HEK293T (cell line): ENCODE results near the gene CAPS.

Experiments used
- BHLHE40 ChIP-seq: fragments of 450-650 bp; IDR thresholded peaks from 2 replicates; pipeline ENCODE4 v1.6.1; 2016; ENCODE audit warnings: mild to moderate bottlenecking, moderate library complexity, borderline replicate concordance
- CTBP1 ChIP-seq: fragments of 450-650 bp; IDR thresholded peaks from 2 replicates; pipeline ENCODE4 v1.6.1; 2016; ENCODE audit warnings: borderline replicate concordance
- ELF4 ChIP-seq: fragments of 450-650 bp; IDR thresholded peaks from 2 replicates; pipeline ENCODE4 v1.6.1; 2017; ENCODE audit warnings: antibody characterized with exemption
- FOXK2 ChIP-seq: fragments of 450-650 bp; IDR thresholded peaks from 2 replicates; pipeline ENCODE4 v1.6.1; 2016; ENCODE audit warnings: mild to moderate bottlenecking
- FOXM1 ChIP-seq: fragments of 450-650 bp; IDR thresholded peaks from 2 replicates; pipeline ENCODE4 v1.6.1; 2017; ENCODE audit warnings: mild to moderate bottlenecking, borderline replicate concordance
- HDGF ChIP-seq: fragments of 450-650 bp; IDR thresholded peaks from 2 replicates; pipeline ENCODE4 v1.6.1; 2017; ENCODE audit warnings: antibody characterized with exemption, borderline replicate concordance
- LEF1 ChIP-seq: fragments of 450-650 bp; IDR thresholded peaks from 2 replicates; pipeline ENCODE4 v1.6.1; 2017; ENCODE audit warnings: mild to moderate bottlenecking, borderline replicate concordance
- NFRKB ChIP-seq: fragments of 450-650 bp; IDR thresholded peaks from 2 replicates; pipeline ENCODE4 v1.6.1; 2016; ENCODE audit warnings: mild to moderate bottlenecking, moderate library complexity
- SP1 ChIP-seq: fragments of 450-650 bp; IDR thresholded peaks from 2 replicates; pipeline ENCODE4 v1.6.1; 2017
- SUZ12 ChIP-seq: fragments of 450-650 bp; IDR thresholded peaks from 2 replicates; pipeline ENCODE4 v1.6.1; 2016; ENCODE audit warnings: mild to moderate bottlenecking
- TARDBP ChIP-seq: fragments of 450-650 bp; IDR thresholded peaks from 2 replicates; pipeline ENCODE4 v1.6.1; 2016
- ZNF384 ChIP-seq: fragments of 450-650 bp; IDR thresholded peaks from 2 replicates; pipeline ENCODE4 v1.6.1; 2016

GRCh38 chr19:5931251-5931650, 17.2 kb downstream of the CAPS start:
- TF ChIP-seq SUZ12 (no peak), FOXM1 (no peak), LEF1 (no peak), NFRKB (no peak), ELF4 (no peak), ZNF384 (no peak), SP1 (no peak), CTBP1 (no peak), TARDBP (no peak), BHLHE40 (no peak), HDGF (no peak), FOXK2 (no peak)
